ENCODE data around the gene WDR7.

The WDR7 gene

DNA sequence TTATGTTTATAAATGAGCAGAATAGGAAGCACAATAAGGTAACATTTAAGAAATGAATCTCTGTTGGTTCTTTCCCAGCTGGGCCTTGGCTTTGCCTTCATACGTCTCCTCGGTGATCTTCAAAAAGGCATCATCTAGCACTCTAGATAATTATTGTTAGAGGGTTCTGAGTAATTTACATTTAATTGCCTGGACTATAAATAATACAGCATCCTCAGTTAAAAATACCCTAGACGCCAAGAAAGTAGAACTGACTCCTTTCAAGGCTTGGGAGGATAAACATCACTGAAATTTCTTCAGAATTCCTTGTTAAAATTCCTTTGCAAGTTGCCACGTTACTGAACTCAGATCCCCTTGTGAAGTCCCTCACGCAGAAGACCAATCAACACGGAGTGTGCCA lies 296.1 kb downstream of the WDR7 start:
- H3K4me3 ChIP-seq (IDR thresholded peaks at IDR 0.05; ENCODE audit: insufficient read depth, low read depth, low read length), result no peak overlapping the region
- no peaks in the 10 kb centered on the region for H3K4me1 ChIP-seq (ENCODE audit: low read depth, poor library complexity, severe bottlenecking)
- no peaks in the 10 kb centered on the region for H3K79me2 ChIP-seq (ENCODE audit: insufficient read depth, low read depth)
- H3K27me3 ChIP-seq (ENCODE audit: insufficient read depth, low read depth), result no peaks in the 10 kb centered on the region
- H3K4me2 ChIP-seq, result no peak overlapping the region
- no peak overlapping the region for H3K9ac ChIP-seq
- H3K36me3 ChIP-seq (ENCODE audit: insufficient read depth), result no peaks in the 10 kb centered on the region
- TF ChIP-seq, protein P1, sequence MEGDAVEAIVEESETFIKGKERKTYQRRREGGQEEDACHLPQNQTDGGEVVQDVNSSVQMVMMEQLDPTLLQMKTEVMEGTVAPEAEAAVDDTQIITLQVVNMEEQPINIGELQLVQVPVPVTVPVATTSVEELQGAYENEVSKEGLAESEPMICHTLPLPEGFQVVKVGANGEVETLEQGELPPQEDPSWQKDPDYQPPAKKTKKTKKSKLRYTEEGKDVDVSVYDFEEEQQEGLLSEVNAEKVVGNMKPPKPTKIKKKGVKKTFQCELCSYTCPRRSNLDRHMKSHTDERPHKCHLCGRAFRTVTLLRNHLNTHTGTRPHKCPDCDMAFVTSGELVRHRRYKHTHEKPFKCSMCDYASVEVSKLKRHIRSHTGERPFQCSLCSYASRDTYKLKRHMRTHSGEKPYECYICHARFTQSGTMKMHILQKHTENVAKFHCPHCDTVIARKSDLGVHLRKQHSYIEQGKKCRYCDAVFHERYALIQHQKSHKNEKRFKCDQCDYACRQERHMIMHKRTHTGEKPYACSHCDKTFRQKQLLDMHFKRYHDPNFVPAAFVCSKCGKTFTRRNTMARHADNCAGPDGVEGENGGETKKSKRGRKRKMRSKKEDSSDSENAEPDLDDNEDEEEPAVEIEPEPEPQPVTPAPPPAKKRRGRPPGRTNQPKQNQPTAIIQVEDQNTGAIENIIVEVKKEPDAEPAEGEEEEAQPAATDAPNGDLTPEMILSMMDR (conservative IDR thresholded peaks at IDR 0.05; ENCODE audit: low read depth, low read length), result no peak
- no peak overlapping the region for H3K27ac ChIP-seq
- H4K20me1 ChIP-seq (ENCODE audit: insufficient read depth), result no peaks in the 10 kb centered on the region
- H2AFZ ChIP-seq (ENCODE audit: low read depth), result no peak overlapping the region

DNA sequence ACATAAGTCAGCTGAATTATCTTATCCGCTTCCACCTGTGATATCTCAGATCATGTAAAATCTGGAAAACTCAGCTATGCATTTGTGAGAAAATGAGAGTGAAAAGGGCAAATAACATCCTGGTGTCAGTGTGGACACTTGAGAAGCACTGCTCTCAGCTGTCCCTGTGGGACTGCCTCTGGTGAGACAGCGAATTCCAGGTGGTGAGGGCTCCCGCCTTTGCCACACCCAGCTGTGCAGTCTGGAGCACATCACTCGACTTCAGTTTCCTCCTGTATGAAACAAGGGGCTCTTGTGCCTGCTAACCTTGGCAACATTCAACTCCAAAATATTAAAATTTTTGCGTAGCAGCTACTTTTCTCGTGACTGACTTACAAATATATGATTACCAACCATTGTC lies 300.9 kb downstream of the WDR7 start:
- no peak overlapping the region for H3K27ac ChIP-seq
- no peak overlapping the region for H3K9ac ChIP-seq
- TF ChIP-seq, protein P1 (conservative IDR thresholded peaks at IDR 0.05; ENCODE audit: low read depth, low read length), result no peak
- no peaks in the 10 kb centered on the region for H3K79me2 ChIP-seq (ENCODE audit: insufficient read depth, low read depth)
- no peaks in the 10 kb centered on the region for H3K36me3 ChIP-seq (ENCODE audit: insufficient read depth)
- no peak overlapping the region for H2AFZ ChIP-seq (ENCODE audit: low read depth)
- no peaks in the 10 kb centered on the region for H3K4me1 ChIP-seq (ENCODE audit: low read depth, poor library complexity, severe bottlenecking)
- no peak overlapping the region for H3K4me3 ChIP-seq (IDR thresholded peaks at IDR 0.05; ENCODE audit: insufficient read depth, low read depth, low read length)
- H3K27me3 ChIP-seq (ENCODE audit: insufficient read depth, low read depth), result no peaks in the 10 kb centered on the region
- H4K20me1 ChIP-seq (ENCODE audit: insufficient read depth), result no peaks in the 10 kb centered on the region
- no peak overlapping the region for H3K4me2 ChIP-seq

DNA sequence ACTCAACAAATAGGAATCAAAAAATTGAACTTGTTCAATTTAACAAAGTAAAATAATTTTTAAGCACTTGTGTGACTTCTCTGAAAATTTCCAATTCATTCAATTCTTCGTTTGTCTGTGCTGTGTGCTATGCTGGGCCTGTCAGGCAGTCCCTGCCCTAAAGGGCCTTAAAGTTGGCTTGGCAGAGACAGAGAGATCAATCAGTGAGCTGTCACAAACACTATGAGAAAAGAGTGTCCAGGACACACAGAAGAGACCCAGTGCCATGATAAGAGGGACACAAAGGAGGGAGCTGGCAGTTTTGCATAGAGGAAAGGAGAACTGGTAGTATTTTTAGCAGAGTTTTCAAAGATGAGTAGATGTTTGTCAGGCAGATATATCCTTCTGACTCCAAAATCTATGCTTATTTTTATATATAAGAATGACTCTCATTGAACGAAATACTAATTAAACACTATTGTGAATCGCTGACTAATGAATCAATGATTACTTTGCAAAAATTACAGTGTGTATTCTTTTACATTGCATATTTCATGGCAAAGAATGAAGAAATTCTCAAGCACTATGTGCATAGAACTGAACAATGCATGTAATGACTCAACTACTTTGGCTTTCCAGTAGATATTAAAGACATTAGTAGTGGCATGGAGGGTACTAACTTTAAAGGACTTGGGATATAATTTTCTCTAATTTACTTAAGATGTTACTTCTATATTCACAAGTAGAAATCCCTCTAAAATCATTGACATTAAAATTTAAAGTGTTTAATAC lies 302.5 kb downstream of the WDR7 start:
- Histone ChIP-seq H3K9ac (no peak overlapping the region), H2AFZ (ENCODE audit: low read depth) (no peak overlapping the region), H3K27me3 (ENCODE audit: insufficient read depth, low read depth) (no peaks in the 10 kb centered on the region), H3K79me2 (ENCODE audit: insufficient read depth, low read depth) (no peaks in the 10 kb centered on the region), H4K20me1 (ENCODE audit: insufficient read depth) (no peaks in the 10 kb centered on the region), H3K4me3 (IDR thresholded peaks at IDR 0.05; ENCODE audit: insufficient read depth, low read depth, low read length) (no peak overlapping the region), H3K27ac (no peak overlapping the region), H3K4me2 (no peak overlapping the region), H3K4me1 (ENCODE audit: low read depth, poor library complexity, severe bottlenecking) (no peaks in the 10 kb centered on the region), H3K36me3 (ENCODE audit: insufficient read depth) (no peaks in the 10 kb centered on the region)
- TF ChIP-seq, protein P1 (conservative IDR thresholded peaks at IDR 0.05; ENCODE audit: low read depth, low read length), result no peak

DNA sequence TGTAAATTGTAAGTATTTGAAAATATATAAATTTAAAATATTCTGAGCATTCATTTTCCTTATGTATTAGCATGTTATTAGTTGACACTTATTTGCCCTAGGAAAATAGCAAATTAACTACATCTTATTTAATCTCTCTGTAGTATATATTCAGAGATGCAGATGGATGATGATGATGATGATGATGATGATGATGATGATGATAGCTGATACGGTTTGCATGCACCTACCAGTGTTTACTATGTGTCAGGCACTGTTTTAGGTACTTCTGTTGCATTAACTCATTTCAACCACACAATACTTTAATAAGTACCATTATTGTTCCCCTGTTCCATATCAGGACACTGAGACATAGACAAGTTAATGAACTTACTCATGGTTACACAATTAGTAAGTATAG lies 304.3 kb downstream of the WDR7 start:
- Histone ChIP-seq H4K20me1 (ENCODE audit: insufficient read depth) (no peaks in the 10 kb centered on the region), H3K27me3 (ENCODE audit: insufficient read depth, low read depth) (no peaks in the 10 kb centered on the region), H3K4me1 (ENCODE audit: low read depth, poor library complexity, severe bottlenecking) (no peaks in the 10 kb centered on the region), H3K27ac (no peak overlapping the region), H2AFZ (ENCODE audit: low read depth) (no peak overlapping the region), H3K79me2 (ENCODE audit: insufficient read depth, low read depth) (no peaks in the 10 kb centered on the region), H3K9ac (no peak overlapping the region), H3K36me3 (ENCODE audit: insufficient read depth) (no peaks in the 10 kb centered on the region), H3K4me2 (no peak overlapping the region), H3K4me3 (IDR thresholded peaks at IDR 0.05; ENCODE audit: insufficient read depth, low read depth, low read length) (no peak overlapping the region)
- TF ChIP-seq, protein P1 (conservative IDR thresholded peaks at IDR 0.05; ENCODE audit: low read depth, low read length), result no peak
